HCT116 (cell line): Measurements from ENCODE around the gene PLCB4. TPM values are rescaled to one million over a fixed set of nuclear protein-coding genes. Genes with fewer than 3 reads are reported as not detected.

Source experiments
- ATAC-seq: fragments of 200-7000 bp; cut with Tn5 transposase; 2 replicates; pipeline ENCODE4 v1.9.1; 2020; ENCODE audit warnings: mild to moderate bottlenecking, moderate library complexity
- BruUV-seq: library from RNA; stranded (reverse); fragments of 400-500 nt; replicated peaks from 2 replicates; lab custom pipeline; 2021; lab: Mats Ljungman, UMichigan
- CTCF ChIA-PET: fragments of 300-600 bp; sonication (Branson Sonifier 250); formaldehyde crosslinking; loops from one replicate; lab custom pipeline; 2021; ENCODE audit warnings: antibody characterized with exemption; lab: Charles Lee
- POLR2A ChIA-PET: fragments of 300-600, 350-600 bp; sonication (Branson Sonifier 250); formaldehyde crosslinking; loops from one replicate; lab custom pipeline; 2021; ENCODE audit warnings: antibody characterized with exemption; lab: Charles Lee
- RAD21 ChIA-PET, 2 experiments: fragments of 300-600 bp; sonication (Branson Sonifier 250); formaldehyde crosslinking; loops; one replicate each; lab custom pipeline; 2023; ENCODE audit warnings: low total read pairs in 2 of 2; ENCODE audit not compliant: uncharacterized antibody in 2 of 2, unreplicated experiment in 2 of 2, low non-redundant PET in 1 of 2; lab: Charles Lee
- DNase-seq: peaks from one replicate; pipeline ENCODE4 v3.0.0-alpha.2; 2010; ENCODE audit warnings: low read depth, low spot score
- H2AFZ ChIP-seq: fragments of 200-600 bp; shearing (Covaris generic), sonication (generic); 2 replicates; pipeline ENCODE4 v1.6.1; 2017; ENCODE audit warnings: low read depth, mixed run types, mixed read lengths, antibody characterized with exemption, low read length; ENCODE audit not compliant: poor library complexity, severe bottlenecking
- H3K27ac ChIP-seq: 2 replicates; pipeline ENCODE4 v1.5.1; 2012; ENCODE audit warnings: low read depth, low read length
- H3K27me3 ChIP-seq: fragments of 200-600 bp; sonication (generic); 2 replicates; pipeline ENCODE4 v1.6.1; 2016; ENCODE audit warnings: mixed run types, low read length, mixed read lengths; ENCODE audit not compliant: insufficient read depth
- H3K36me3 ChIP-seq, 2 experiments: fragments of 200-500 bp in 1 of 2; fragments of 200-600 bp in 1 of 2; sonication (Bioruptor generic) in 1 of 2; sonication (generic) in 1 of 2; 2 replicates each; pipeline versions ENCODE4 v1.5.1 to v1.6.1; 2014 to 2016; ENCODE audit warnings: low read length in 2 of 2, inconsistent platforms in 1 of 2, mixed read lengths in 1 of 2, mixed run types in 1 of 2; ENCODE audit not compliant: insufficient read depth in 2 of 2, control insufficient read depth in 1 of 2
- H3K4me1 ChIP-seq, 2 experiments: fragments of 200-600 bp in 1 of 2; sonication (generic) in 1 of 2; 2 replicates each; pipeline versions ENCODE4 v1.5.1 to v1.6.1; 2012 to 2017; ENCODE audit warnings: low read length in 2 of 2, inconsistent platforms in 1 of 2, mild to moderate bottlenecking in 1 of 2, mixed read lengths in 1 of 2, mixed run types in 1 of 2, moderate library complexity in 1 of 2; ENCODE audit not compliant: insufficient read depth in 2 of 2, control insufficient read depth in 1 of 2
- H3K4me2 ChIP-seq: fragments of 200-600 bp; sonication (generic); 2 replicates; pipeline ENCODE4 v1.6.1; 2017; ENCODE audit warnings: mixed run types, low read length, mixed read lengths
- H3K4me3 ChIP-seq, 2 experiments: fragments of 200-600 bp in 1 of 2; sonication (generic) in 1 of 2; replicated peaks in 1 of 2; 2 replicates each; pipeline ENCODE4 v1.5.1; 2011 to 2016; ENCODE audit warnings: low read length in 2 of 2, control low read depth in 1 of 2, low read depth in 1 of 2, mild to moderate bottlenecking in 1 of 2, mixed read lengths in 1 of 2, mixed run types in 1 of 2
- H3K79me2 ChIP-seq: fragments of 200-600 bp; sonication (generic); 2 replicates; pipeline ENCODE4 v1.6.1; 2017; ENCODE audit warnings: mild to moderate bottlenecking, mixed run types, low read length, moderate library complexity, mixed read lengths; ENCODE audit not compliant: insufficient read depth
- H3K9ac ChIP-seq: fragments of 200-600 bp; sonication (generic); 2 replicates; pipeline ENCODE4 v1.6.1; 2016; ENCODE audit warnings: low read length, mixed read lengths
- H3K9me2 ChIP-seq: fragments of 200-600 bp; sonication (generic), shearing (Covaris generic); 2 replicates; pipeline ENCODE4 v1.6.1; 2017; ENCODE audit warnings: mixed run types, mild to moderate bottlenecking, moderate library complexity; ENCODE audit not compliant: insufficient read depth
- H3K9me3 ChIP-seq, 2 experiments: fragments of 200-500 bp in 1 of 2; fragments of 200-600 bp in 1 of 2; sonication (Bioruptor generic) in 1 of 2; sonication (generic) in 1 of 2; 2 replicates each; pipeline ENCODE4 v1.6.1; 2014 to 2017; ENCODE audit warnings: low read length in 2 of 2, mixed read lengths in 2 of 2, inconsistent platforms in 1 of 2, low read depth in 1 of 2, mild to moderate bottlenecking in 1 of 2, mixed run types in 1 of 2, moderate library complexity in 1 of 2; ENCODE audit not compliant: control insufficient read depth in 1 of 2, insufficient read depth in 1 of 2
- H4K20me1 ChIP-seq: fragments of 200-600 bp; sonication (generic), shearing (Covaris generic); 2 replicates; pipeline ENCODE4 v1.6.1; 2017; ENCODE audit warnings: mixed run types, mild to moderate bottlenecking, moderate library complexity; ENCODE audit not compliant: insufficient read depth
- CBX3 ChIP-seq: IDR thresholded peaks from 2 replicates; pipeline ENCODE4 v1.6.1; 2012; ENCODE audit warnings: low read depth
- CTCF ChIP-seq, 3 experiments: fragments of 200-600 bp in 1 of 3; sonication (generic) in 1 of 3; IDR thresholded peaks in 2 of 3; conservative IDR thresholded peaks in 1 of 3; 2 replicates each; pipeline ENCODE4 v1.5.1; 2012 to 2017; ENCODE audit warnings: low read depth in 2 of 3, low read length in 2 of 3, antibody characterized with exemption in 1 of 3, borderline replicate concordance in 1 of 3, control low read depth in 1 of 3, mild to moderate bottlenecking in 1 of 3, mixed read lengths in 1 of 3, mixed run types in 1 of 3, moderate library complexity in 1 of 3; ENCODE audit not compliant: insufficient read depth in 1 of 3
- ELF1 ChIP-seq: IDR thresholded peaks from 2 replicates; pipeline ENCODE4 v1.6.1; 2012; ENCODE audit warnings: low read depth, borderline replicate concordance
- JUND ChIP-seq: IDR thresholded peaks from 2 replicates; pipeline ENCODE4 v1.6.1; 2012
- POLR2A ChIP-seq: IDR thresholded peaks from 2 replicates; pipeline ENCODE4 v1.7.0; 2011; ENCODE audit warnings: borderline replicate concordance; ENCODE audit not compliant: insufficient read depth, insufficient read length; ENCODE audit errors: extremely low read depth
- POLR2AphosphoS5 ChIP-seq: IDR thresholded peaks from 2 replicates; pipeline ENCODE4 v1.6.1; 2011; ENCODE audit warnings: mild to moderate bottlenecking, low read depth, low read length, moderate library complexity
- RAD21 ChIP-seq: IDR thresholded peaks from 2 replicates; pipeline ENCODE4 v1.6.1; 2012; ENCODE audit warnings: low read depth, mild to moderate bottlenecking
- SIN3A ChIP-seq: IDR thresholded peaks from 2 replicates; pipeline ENCODE4 v1.6.1; 2012; ENCODE audit warnings: low read depth
- SP1 ChIP-seq: IDR thresholded peaks from 2 replicates; pipeline ENCODE4 v1.6.1; 2012; ENCODE audit warnings: low read depth
- TCF7L2 ChIP-seq: IDR thresholded peaks from 2 replicates; pipeline ENCODE4 v1.7.0; 2011; ENCODE audit warnings: borderline replicate concordance, inconsistent platforms; ENCODE audit not compliant: insufficient read depth, insufficient read length; ENCODE audit errors: extremely low read depth
- ZBTB33 ChIP-seq: IDR thresholded peaks from 2 replicates; pipeline ENCODE4 v1.6.1; 2011; ENCODE audit warnings: mild to moderate bottlenecking, low read length, moderate library complexity; ENCODE audit not compliant: insufficient replicate concordance; ENCODE audit errors: extremely low read depth
- intact Hi-C: fragments of 100-400 bp; cut with micrococcal nuclease; formaldehyde crosslinking; loops from 2 replicates; pipeline ENCODE4 v1.10.0; 2022
- total RNA-seq: library from RNA; stranded (reverse); gene quantifications from one replicate; pipeline ENCODE4 v1.2.1, GENCODE V29; 2021; ENCODE audit not compliant: unreplicated experiment

The PLCB4 gene
- total RNA-seq, 1 experiment from 2014 or later: 2.5 TPM

GRCh38 chr20:9358001-9358400, 289.1 kb downstream of the PLCB4 start (continued):
- TF ChIP-seq TCF7L2: no peak
- TF ChIP-seq JUND: no peak

- H3K9me3 ChIP-seq: no peaks in the 10 kb centered on the region
- peak; percentile 46 for DNase-seq
- H3K36me3 ChIP-seq: no peaks in the 10 kb centered on the region
- H3K4me3 ChIP-seq: no peak overlapping the region
- RAD21 ChIA-PET: interaction anchor here in 1 of 2 experiments (0.8 kb wide), 1 partner anchor 34 kb away, joined by 3 read pairs; no protein-coding TSS in a partner anchor
- no peak overlapping the region for H3K27ac ChIP-seq
- H3K9me2 ChIP-seq: no peaks in the 10 kb centered on the region
- no peaks in the 10 kb centered on the region for H3K27me3 ChIP-seq
- no TSS peak for BruUV-seq
- H3K4me1 ChIP-seq: no peaks in the 10 kb centered on the region
- no peak overlapping the region for H3K4me2 ChIP-seq
- POLR2A ChIA-PET: no interaction called here
- CTCF ChIA-PET: interaction anchor here (0.7 to 2.1 kb wide), 4 partner anchors 506 to 607 kb away, joined by 3 to 13 read pairs (median 4); no protein-coding TSS in a partner anchor
- H3K9ac ChIP-seq: no peak overlapping the region
- intact Hi-C loops: loop anchor here (1.0 kb wide), 4 partner anchors 144 to 608 kb away; no protein-coding TSS in a partner anchor
- no peak overlapping the region for H2AFZ ChIP-seq
- peak; percentile 83 for ATAC-seq
- no peaks in the 10 kb centered on the region for H3K79me2 ChIP-seq
- H4K20me1 ChIP-seq: no peaks in the 10 kb centered on the region
- no peak for TF ChIP-seq ZBTB33
- no peak for TF ChIP-seq CBX3
- TF ChIP-seq ELF1: no peak
- TF ChIP-seq POLR2A: no peak
- no peak for TF ChIP-seq POLR2AphosphoS5
- TF ChIP-seq SP1: no peak
- peak; percentile 27 to 69 (median 66); a peak in 4 of 6 replicates for TF ChIP-seq CTCF (IDR thresholded peaks at IDR 0.05 in 2 of 3, conservative IDR thresholded peaks at IDR 0.05 in 1 of 3; ENCODE audit: borderline replicate concordance in 1 of 3, insufficient read depth in 1 of 3, low read depth in 2 of 3, low read length in 2 of 3)
- no peak for TF ChIP-seq SIN3A
- peak; percentile 72 for TF ChIP-seq RAD21
Observed at GRCh38 chr20:9359561-9360308, 290.8 kb downstream of the PLCB4 start.
